KMS-11 (cell line): Measurements from ENCODE around the gene JPH3.
A peak's percentile ranks its signal among the peaks of the same experiment; 100 is the strongest.

Experiments
- H2AFZ ChIP-seq: fragments of 200-600 bp; sonication (generic); 2 replicates; pipeline ENCODE4 v1.6.1; 2016; ENCODE audit warnings: antibody characterized with exemption, mixed run types, low read depth
- H3K27ac ChIP-seq: fragments of 200-600 bp; sonication (generic); 2 replicates; pipeline ENCODE4 v1.6.1; 2016; ENCODE audit warnings: mild to moderate bottlenecking, mixed run types
- H3K27me3 ChIP-seq: fragments of 200-600 bp; sonication (generic); 2 replicates; pipeline ENCODE4 v1.6.1; 2017; ENCODE audit warnings: mild to moderate bottlenecking, low read depth, mixed run types, moderate library complexity; ENCODE audit not compliant: insufficient read depth
- H3K36me3 ChIP-seq: fragments of 200-600 bp; sonication (generic); 2 replicates; pipeline ENCODE4 v1.6.1; 2017; ENCODE audit warnings: mild to moderate bottlenecking, mixed run types; ENCODE audit not compliant: insufficient read depth
- H3K4me1 ChIP-seq: fragments of 200-600 bp; sonication (generic); 2 replicates; pipeline ENCODE4 v1.6.1; 2016; ENCODE audit warnings: mild to moderate bottlenecking, low read depth, mixed run types; ENCODE audit not compliant: poor library complexity, severe bottlenecking
- H3K4me2 ChIP-seq: fragments of 200-600 bp; sonication (generic); 2 replicates; pipeline ENCODE4 v1.7.0; 2016; ENCODE audit warnings: mild to moderate bottlenecking, mixed run types
- H3K4me3 ChIP-seq: fragments of 200-600 bp; sonication (generic); IDR thresholded peaks from 2 replicates; pipeline ENCODE4 v1.6.1; 2017; ENCODE audit warnings: low read depth, low read length, mixed read lengths; ENCODE audit not compliant: insufficient read depth
- H3K79me2 ChIP-seq: fragments of 200-600 bp; sonication (generic); 2 replicates; pipeline ENCODE4 v1.6.1; 2016; ENCODE audit warnings: low read depth, mixed run types; ENCODE audit not compliant: insufficient read depth
- H3K9ac ChIP-seq: fragments of 200-600 bp; sonication (generic); 2 replicates; pipeline ENCODE4 v1.6.1; 2016; ENCODE audit warnings: mild to moderate bottlenecking, mixed run types
- H4K20me1 ChIP-seq: fragments of 200-600 bp; sonication (generic); 2 replicates; pipeline ENCODE4 v1.6.1; 2016; ENCODE audit warnings: mild to moderate bottlenecking, mixed run types; ENCODE audit not compliant: insufficient read depth
- TF ChIP-seq, protein P1 (sequence below): fragments of 200-600 bp; sonication (generic); conservative IDR thresholded peaks from 2 replicates; pipeline ENCODE4 v1.6.1; 2017; ENCODE audit warnings: low read depth, mild to moderate bottlenecking, antibody characterized with exemption, low read length, moderate library complexity, mixed read lengths

JPH3 gene

DNA sequence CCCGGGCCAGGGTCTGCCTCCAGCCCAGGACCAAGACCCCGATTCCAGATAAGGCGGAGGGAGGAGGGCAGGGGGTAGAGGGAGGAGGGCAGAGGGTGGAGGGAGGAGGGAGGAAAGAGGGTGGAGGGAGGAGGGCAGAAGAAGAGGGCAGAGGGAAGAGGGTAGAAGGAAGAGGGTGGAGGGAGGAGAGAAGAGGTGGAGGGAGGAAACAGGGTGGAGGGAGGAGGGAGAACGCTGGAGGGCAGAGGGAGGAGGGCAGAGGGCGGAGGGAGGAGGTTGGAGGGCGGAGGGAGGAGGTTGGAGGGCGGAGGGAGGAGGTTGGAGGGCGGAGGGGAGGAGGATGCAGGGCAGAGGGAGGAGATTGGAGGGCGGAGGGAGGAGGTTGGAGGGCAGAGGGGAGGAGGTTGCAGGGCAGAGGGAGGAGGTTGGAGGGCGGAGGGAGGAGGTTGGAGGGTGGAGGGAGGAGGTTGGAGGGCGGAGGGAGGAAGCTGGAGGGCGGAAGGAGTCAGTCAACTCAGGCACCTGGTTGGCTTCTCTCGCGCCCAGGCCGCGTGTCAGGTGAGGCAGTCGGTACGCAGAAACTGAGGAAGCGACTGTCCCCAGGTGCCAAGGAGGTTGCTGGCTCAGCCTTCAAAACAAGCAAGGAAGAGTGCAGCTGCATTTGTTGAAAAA, 98.2 kb downstream of the JPH3 start:
- H3K27me3 ChIP-seq, result no peaks in the 10 kb centered on the region
- H4K20me1 ChIP-seq, result no peaks in the 10 kb centered on the region
- TF ChIP-seq, protein P1, sequence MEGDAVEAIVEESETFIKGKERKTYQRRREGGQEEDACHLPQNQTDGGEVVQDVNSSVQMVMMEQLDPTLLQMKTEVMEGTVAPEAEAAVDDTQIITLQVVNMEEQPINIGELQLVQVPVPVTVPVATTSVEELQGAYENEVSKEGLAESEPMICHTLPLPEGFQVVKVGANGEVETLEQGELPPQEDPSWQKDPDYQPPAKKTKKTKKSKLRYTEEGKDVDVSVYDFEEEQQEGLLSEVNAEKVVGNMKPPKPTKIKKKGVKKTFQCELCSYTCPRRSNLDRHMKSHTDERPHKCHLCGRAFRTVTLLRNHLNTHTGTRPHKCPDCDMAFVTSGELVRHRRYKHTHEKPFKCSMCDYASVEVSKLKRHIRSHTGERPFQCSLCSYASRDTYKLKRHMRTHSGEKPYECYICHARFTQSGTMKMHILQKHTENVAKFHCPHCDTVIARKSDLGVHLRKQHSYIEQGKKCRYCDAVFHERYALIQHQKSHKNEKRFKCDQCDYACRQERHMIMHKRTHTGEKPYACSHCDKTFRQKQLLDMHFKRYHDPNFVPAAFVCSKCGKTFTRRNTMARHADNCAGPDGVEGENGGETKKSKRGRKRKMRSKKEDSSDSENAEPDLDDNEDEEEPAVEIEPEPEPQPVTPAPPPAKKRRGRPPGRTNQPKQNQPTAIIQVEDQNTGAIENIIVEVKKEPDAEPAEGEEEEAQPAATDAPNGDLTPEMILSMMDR, result no peak
- no peak overlapping the region for H3K4me3 ChIP-seq
- H3K27ac ChIP-seq, result no peak overlapping the region
- H3K4me2 ChIP-seq, result no peak overlapping the region
- no peaks in the 10 kb centered on the region for H3K4me1 ChIP-seq
- no peak overlapping the region for H2AFZ ChIP-seq
- H3K79me2 ChIP-seq, result no peaks in the 10 kb centered on the region
- no peaks in the 10 kb centered on the region; the same call in 1 of the 2 replicates for H3K36me3 ChIP-seq
- H3K9ac ChIP-seq, result no peak overlapping the region

DNA sequence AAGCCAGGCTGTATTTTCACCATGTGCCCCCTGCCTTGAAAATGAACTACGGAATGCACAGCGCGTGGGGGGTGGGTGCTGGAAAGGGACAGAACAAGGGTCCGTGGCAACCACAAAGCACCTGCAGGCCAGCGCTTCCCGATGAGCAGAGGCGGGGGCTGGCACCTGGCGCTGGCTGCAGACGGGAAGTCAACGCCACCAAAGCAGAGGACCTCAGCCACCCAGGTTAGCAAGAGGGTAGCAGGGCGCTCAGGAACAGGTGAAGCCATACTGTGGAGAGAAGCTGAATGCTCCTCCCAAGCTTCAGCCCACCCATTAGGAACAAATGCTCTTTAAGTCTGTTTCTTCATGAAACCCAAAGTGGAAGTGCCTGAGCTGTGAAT, 98.8 kb downstream of the JPH3 start:
- H3K4me1 ChIP-seq, result no peaks in the 10 kb centered on the region
- no peaks in the 10 kb centered on the region; the same call in 1 of the 2 replicates for H3K36me3 ChIP-seq
- H3K9ac ChIP-seq, result no peak overlapping the region
- H4K20me1 ChIP-seq, result no peaks in the 10 kb centered on the region
- TF ChIP-seq, protein P1, result no peak
- H3K27me3 ChIP-seq, result no peaks in the 10 kb centered on the region
- no peak overlapping the region for H3K27ac ChIP-seq
- no peaks in the 10 kb centered on the region for H3K79me2 ChIP-seq
- no peak overlapping the region for H2AFZ ChIP-seq
- no peak overlapping the region for H3K4me3 ChIP-seq
- H3K4me2 ChIP-seq, result no peak overlapping the region

DNA sequence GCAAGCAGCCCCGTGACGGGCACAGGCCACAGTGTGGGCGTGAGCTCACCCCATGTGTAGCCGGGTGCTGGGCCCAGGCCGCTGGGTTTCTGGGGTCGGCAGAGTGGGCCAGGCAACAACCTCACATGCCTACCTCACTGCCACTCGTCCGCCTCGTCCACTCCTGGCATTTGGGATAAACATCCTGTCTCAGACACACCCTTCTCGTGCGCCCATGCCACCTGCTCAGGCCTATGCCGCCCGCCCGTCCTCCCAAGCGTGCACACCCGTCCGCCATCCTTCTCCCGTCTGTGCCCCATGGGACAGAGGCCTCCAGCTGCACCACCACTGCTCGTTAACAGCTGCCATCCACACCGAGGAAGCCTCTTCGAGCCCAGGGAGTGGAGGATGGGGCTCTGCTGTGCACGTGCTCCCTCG, 99.2 kb downstream of the JPH3 start:
- Histone ChIP-seq H3K27me3 (no peaks in the 10 kb centered on the region), H2AFZ (no peak overlapping the region), H3K4me3 (no peak overlapping the region), H3K4me1 (no peaks in the 10 kb centered on the region), H3K79me2 (no peaks in the 10 kb centered on the region), H3K36me3 (no peaks in the 10 kb centered on the region; the same call in 1 of the 2 replicates), H3K27ac (no peak overlapping the region), H4K20me1 (no peaks in the 10 kb centered on the region), H3K9ac (no peak overlapping the region), H3K4me2 (no peak overlapping the region)
- TF ChIP-seq, protein P1, result no peak

DNA sequence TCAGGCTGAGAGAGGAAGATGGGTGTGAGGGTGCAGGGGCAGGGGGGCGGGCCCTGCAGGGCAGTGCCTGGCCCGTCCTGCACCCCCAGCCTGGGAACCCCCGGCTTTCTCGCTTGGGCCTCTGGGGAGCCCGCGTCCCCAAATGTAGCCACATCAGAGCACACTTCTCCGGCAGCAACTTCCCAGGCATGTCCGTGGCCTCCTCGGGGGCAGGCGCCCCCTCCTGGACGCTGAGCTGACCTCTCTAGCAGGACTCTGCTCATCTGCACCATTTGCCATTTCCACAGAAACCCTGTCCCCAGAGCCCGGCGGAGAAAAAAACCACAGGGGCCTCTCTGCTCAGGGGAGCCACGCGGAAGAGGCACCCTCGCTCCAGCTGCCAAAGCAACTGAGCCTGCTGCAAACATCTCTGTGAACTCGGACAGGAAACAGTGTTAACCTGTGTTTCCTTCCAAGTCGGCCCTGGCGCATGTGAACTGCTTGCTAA, 100.1 kb downstream of the JPH3 start:
- Histone ChIP-seq H2AFZ (no peak overlapping the region), H3K79me2 (no peaks in the 10 kb centered on the region), H3K36me3 (no peaks in the 10 kb centered on the region; the same call in 1 of the 2 replicates), H3K4me3 (no peak overlapping the region), H3K4me1 (no peaks in the 10 kb centered on the region), H3K9ac (no peak overlapping the region), H3K4me2 (no peak overlapping the region), H3K27me3 (no peaks in the 10 kb centered on the region), H4K20me1 (no peaks in the 10 kb centered on the region), H3K27ac (no peak overlapping the region)
- TF ChIP-seq, protein P1, result 0 out of 2 replicates have a peak, but pooled peaks have one; percentile 13
